Measurements from ENCODE around the gene ETNK2.

The ETNK2 gene

DNA sequence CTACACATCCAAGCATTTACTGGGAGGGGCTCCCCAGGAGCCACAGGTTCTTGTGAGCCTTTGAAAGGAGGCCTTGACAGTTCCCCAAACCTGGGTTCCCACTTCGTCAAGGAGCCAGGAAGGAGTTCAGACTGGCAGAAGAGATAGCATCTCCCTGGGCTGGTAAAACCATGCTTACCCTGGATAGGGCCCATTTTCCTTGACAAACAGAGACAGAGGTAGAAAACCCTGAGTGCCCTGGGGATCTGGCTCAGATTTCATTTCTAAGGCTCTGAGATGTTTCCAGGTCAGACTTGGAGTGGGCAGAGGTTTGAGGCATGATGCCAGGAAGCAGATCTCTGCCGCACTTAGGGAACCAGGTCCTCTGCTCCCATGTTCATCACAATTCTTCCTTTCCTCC lies 2.7 kb downstream of the ETNK2 start:
- POLR2A ChIA-PET, result no interaction called here
- CTCF ChIA-PET, result no interaction called here

GRCh38 chr1:204147406-204148383 lies 4.1 kb downstream of the ETNK2 start:
- POLR2A ChIA-PET, result no interaction called here
- TF ChIP-seq, protein P1, sequence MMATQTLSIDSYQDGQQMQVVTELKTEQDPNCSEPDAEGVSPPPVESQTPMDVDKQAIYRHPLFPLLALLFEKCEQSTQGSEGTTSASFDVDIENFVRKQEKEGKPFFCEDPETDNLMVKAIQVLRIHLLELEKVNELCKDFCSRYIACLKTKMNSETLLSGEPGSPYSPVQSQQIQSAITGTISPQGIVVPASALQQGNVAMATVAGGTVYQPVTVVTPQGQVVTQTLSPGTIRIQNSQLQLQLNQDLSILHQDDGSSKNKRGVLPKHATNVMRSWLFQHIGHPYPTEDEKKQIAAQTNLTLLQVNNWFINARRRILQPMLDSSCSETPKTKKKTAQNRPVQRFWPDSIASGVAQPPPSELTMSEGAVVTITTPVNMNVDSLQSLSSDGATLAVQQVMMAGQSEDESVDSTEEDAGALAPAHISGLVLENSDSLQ (IDR thresholded peaks at IDR 0.05), result no peak
- no peak for TF ChIP-seq TARDBP (IDR thresholded peaks at IDR 0.05)
- no peak for TF ChIP-seq ARNT (IDR thresholded peaks at IDR 0.05)
- no peak for TF ChIP-seq BHLHE40 (IDR thresholded peaks at IDR 0.05; ENCODE audit: borderline replicate concordance)
- no peak for TF ChIP-seq NFRKB (IDR thresholded peaks at IDR 0.05)
- no peak for TF ChIP-seq FOXA1 (IDR thresholded peaks at IDR 0.05)
- no peak for TF ChIP-seq FOXK2 (IDR thresholded peaks at IDR 0.05)
- no peak for TF ChIP-seq ELF4 (IDR thresholded peaks at IDR 0.05)
- no peak for TF ChIP-seq SUZ12 (IDR thresholded peaks at IDR 0.05)
- no peak for TF ChIP-seq L3MBTL2 (conservative IDR thresholded peaks at IDR 0.05)
- TF ChIP-seq ZNF384 (IDR thresholded peaks at IDR 0.05), result no peak
- TF ChIP-seq FOXM1 (IDR thresholded peaks at IDR 0.05; ENCODE audit: borderline replicate concordance), result no peak
- TF ChIP-seq HDGF (IDR thresholded peaks at IDR 0.05; ENCODE audit: borderline replicate concordance), result no peak
- TF ChIP-seq CTBP1 (IDR thresholded peaks at IDR 0.05; ENCODE audit: borderline replicate concordance), result no peak
- TF ChIP-seq LEF1 (IDR thresholded peaks at IDR 0.05; ENCODE audit: borderline replicate concordance), result no peak
- TF ChIP-seq SP1 (IDR thresholded peaks at IDR 0.05), result no peak
- CTCF ChIA-PET, result interaction anchor here (0.6 kb wide), 1 partner anchor 267 kb away, joined by 4 read pairs; no protein-coding TSS in a partner anchor
- DNase-seq (ENCODE audit: extremely low spot score), result no peak

More for the DNA sequence above, 2.7 kb downstream of the ETNK2 start:
- TF ChIP-seq, protein P1 (IDR thresholded peaks at IDR 0.05), result no peak
- TF ChIP-seq ARNT (IDR thresholded peaks at IDR 0.05) (no peak), ELF4 (IDR thresholded peaks at IDR 0.05) (no peak), CTBP1 (IDR thresholded peaks at IDR 0.05; ENCODE audit: borderline replicate concordance) (no peak), NFRKB (IDR thresholded peaks at IDR 0.05) (no peak), HDGF (IDR thresholded peaks at IDR 0.05; ENCODE audit: borderline replicate concordance) (no peak), FOXM1 (IDR thresholded peaks at IDR 0.05; ENCODE audit: borderline replicate concordance) (no peak)
- no peak for DNase-seq (ENCODE audit: extremely low spot score)

- POLR2A ChIA-PET, result no interaction called here
- no peak for DNase-seq (ENCODE audit: extremely low spot score)
- CTCF ChIA-PET, result no interaction called here
- no peak for TF ChIP-seq FOXA1 (IDR thresholded peaks at IDR 0.05)
These were observed 4.9 kb downstream of the ETNK2 start for GRCh38 chr1:204146965-204147364.

- no peak for DNase-seq (ENCODE audit: extremely low spot score)
- CTCF ChIA-PET, result no interaction called here
- POLR2A ChIA-PET, result no interaction called here
- TF ChIP-seq TARDBP (IDR thresholded peaks at IDR 0.05) (no peak), LEF1 (IDR thresholded peaks at IDR 0.05; ENCODE audit: borderline replicate concordance) (no peak)
These were observed 5.5 kb downstream of the ETNK2 start for GRCh38 chr1:204146309-204146708.

DNA sequence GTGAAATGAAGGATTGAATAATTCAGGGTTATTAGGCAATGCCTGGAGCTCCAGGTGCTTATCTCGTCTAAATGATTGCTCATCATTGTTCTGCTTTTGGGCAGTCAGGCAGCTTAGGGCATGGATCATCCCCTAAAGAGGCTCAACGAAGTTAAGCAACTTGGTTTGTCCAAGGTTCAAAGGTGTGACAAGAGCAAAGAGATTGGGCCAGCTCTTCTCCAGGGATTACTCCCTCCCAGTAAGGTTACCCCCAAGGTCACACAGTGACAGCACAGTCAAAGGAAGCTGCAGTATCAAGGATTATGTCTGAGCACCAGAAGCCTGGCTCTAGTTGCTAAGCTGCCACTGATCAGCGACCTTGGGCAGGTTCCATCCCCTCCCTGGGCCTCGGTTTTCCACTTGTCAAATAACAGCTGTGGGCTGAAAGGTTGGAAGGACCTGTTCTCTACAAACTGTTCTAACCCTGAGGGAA lies 6.8 kb downstream of the ETNK2 start:
- TF ChIP-seq L3MBTL2 (conservative IDR thresholded peaks at IDR 0.05) (no peak), FOXM1 (IDR thresholded peaks at IDR 0.05; ENCODE audit: borderline replicate concordance) (no peak), SP1 (IDR thresholded peaks at IDR 0.05) (no peak), CTBP1 (IDR thresholded peaks at IDR 0.05; ENCODE audit: borderline replicate concordance) (no peak), SUZ12 (IDR thresholded peaks at IDR 0.05) (no peak)
- DNase-seq (ENCODE audit: extremely low spot score), result no peak
- CTCF ChIA-PET, result no interaction called here
- POLR2A ChIA-PET, result no interaction called here

DNA sequence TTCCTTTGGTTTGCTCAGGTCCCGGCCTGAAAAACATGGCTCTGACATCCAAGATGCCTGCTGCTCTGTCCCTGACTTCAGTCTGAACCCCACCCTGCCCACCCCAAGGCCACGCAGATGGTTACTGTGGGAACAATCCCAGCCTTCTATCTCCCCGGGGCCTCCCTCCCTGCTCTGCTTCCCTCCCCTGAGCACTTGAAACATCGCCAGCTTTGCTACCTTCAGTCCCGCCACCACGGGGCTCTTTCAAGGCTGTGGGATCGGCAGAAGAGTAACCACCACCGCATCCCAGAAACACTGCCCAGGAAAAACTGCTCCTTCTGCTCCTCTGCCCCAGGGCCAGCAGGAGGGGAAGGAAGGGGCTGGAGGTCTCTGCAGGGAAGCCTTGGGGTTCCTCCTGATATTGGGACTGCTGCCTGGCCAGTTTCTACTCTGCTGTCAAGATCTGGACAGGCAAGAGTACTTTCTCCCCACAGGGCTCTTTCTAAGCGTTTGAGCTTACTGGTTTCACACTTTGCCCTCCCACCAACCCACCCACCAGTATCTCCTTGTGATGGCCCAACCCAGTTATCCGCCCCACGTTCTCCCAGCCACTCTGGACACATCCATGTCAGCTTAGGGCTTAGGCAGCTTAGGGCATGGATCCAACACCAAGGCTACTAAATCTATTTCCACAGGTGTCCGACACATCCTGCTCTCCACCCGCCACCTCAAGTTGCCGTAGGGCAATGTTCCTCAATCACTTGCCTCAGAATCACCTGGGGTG lies 8.4 kb downstream of the ETNK2 start:
- ChIA-PET CTCF (interaction anchor here (0.6 kb wide), 1 partner anchor 62 kb away, joined by 4 read pairs; no protein-coding TSS in a partner anchor), POLR2A (no interaction called here)

More for the DNA sequence above, 8.4 kb downstream of the ETNK2 start:
- TF ChIP-seq SUZ12 (IDR thresholded peaks at IDR 0.05), result no peak
- no peak for TF ChIP-seq FOXA1 (IDR thresholded peaks at IDR 0.05)
- no peak for TF ChIP-seq FOXM1 (IDR thresholded peaks at IDR 0.05; ENCODE audit: borderline replicate concordance)
- TF ChIP-seq FOXK2 (IDR thresholded peaks at IDR 0.05), result no peak
- TF ChIP-seq L3MBTL2 (conservative IDR thresholded peaks at IDR 0.05), result no peak
- TF ChIP-seq, protein P1 (IDR thresholded peaks at IDR 0.05), result no peak
- TF ChIP-seq BHLHE40 (IDR thresholded peaks at IDR 0.05; ENCODE audit: borderline replicate concordance), result no peak
- TF ChIP-seq LEF1 (IDR thresholded peaks at IDR 0.05; ENCODE audit: borderline replicate concordance), result no peak
- TF ChIP-seq HDGF (IDR thresholded peaks at IDR 0.05; ENCODE audit: borderline replicate concordance), result no peak
- TF ChIP-seq ARNT (IDR thresholded peaks at IDR 0.05), result no peak
- TF ChIP-seq NFRKB (IDR thresholded peaks at IDR 0.05), result no peak
- no peak for TF ChIP-seq CTBP1 (IDR thresholded peaks at IDR 0.05; ENCODE audit: borderline replicate concordance)
- no peak for TF ChIP-seq ELF4 (IDR thresholded peaks at IDR 0.05)
- TF ChIP-seq SP1 (IDR thresholded peaks at IDR 0.05), result no peak
- no peak for TF ChIP-seq ZNF384 (IDR thresholded peaks at IDR 0.05)
- TF ChIP-seq TARDBP (IDR thresholded peaks at IDR 0.05), result no peak
- DNase-seq (ENCODE audit: extremely low spot score), result no peak

Data from HEK293T (cell line).